Body of pancreas (tissue), 4 donors: ENCODE measurements around the gene ERC2. TPM values are rescaled to one million over a fixed set of nuclear protein-coding genes. Genes with fewer than 3 reads are reported as not detected.
"Not testable (repeated sequence)": the region's sequence is repeated elsewhere in the genome, so short reads cannot be mapped to it uniquely, and the experiment has no call there.

Experiments
- ATAC-seq: fragments of 150-250 bp; one replicate; pipeline ENCODE4 v1.9.1; 2016
- DNase-seq, 4 donors: peaks; one replicate each; pipeline ENCODE4 v3.0.0-alpha.2; 2019
- H3K27ac ChIP-seq, 4 donors: fragments of 200-600 bp; sonication (generic); 1 replicate in 3 of 4; 2 replicates in 1 of 4; pipeline versions ENCODE4 v1.5.1 to v1.6.1; 2016 to 2019; ENCODE audit warnings: mild to moderate bottlenecking in 1 of 4, mixed read lengths in 1 of 4, moderate library complexity in 1 of 4
- H3K27me3 ChIP-seq, 2 donors: fragments of 200-600 bp; sonication (generic); one replicate each; pipeline ENCODE4 v1.6.0; 2016; ENCODE audit warnings: mild to moderate bottlenecking in 1 of 2
- H3K36me3 ChIP-seq, 2 donors: fragments of 200-600 bp; sonication (generic); replicated peaks in 1 of 2; 2 replicates each; pipeline ENCODE4 v1.5.1; 2016; ENCODE audit warnings: low read depth in 2 of 2; ENCODE audit not compliant: insufficient read depth in 1 of 2
- H3K4me1 ChIP-seq: fragments of 200-600 bp; sonication (generic); one replicate; pipeline ENCODE4 v1.6.0; 2016
- H3K4me3 ChIP-seq, 2 donors: fragments of 200-600 bp; sonication (generic); 1 replicate in 1 of 2; 2 replicates in 1 of 2; pipeline ENCODE4 v1.5.1; 2016 to 2019
- H3K9me3 ChIP-seq, 3 donors: fragments of 200-600 bp; sonication (generic); 1 replicate in 2 of 3; 2 replicates in 1 of 3; pipeline ENCODE4 v1.5.1; 2016
- POLR2A ChIP-seq, 3 donors: fragments of 450-650 bp; IDR thresholded peaks; one replicate each; pipeline ENCODE4 v1.6.1; 2016; ENCODE audit warnings: antibody characterized with exemption in 3 of 3, mild to moderate bottlenecking in 2 of 3
- WGBS, 2 donors: methylation state at CpG; one replicate each; pipeline ENCODE4 v1.1.5; 2017; 5-methylcytosine and 5-hydroxymethylcytosine counted together
- intact Hi-C: fragments of 100-400 bp; cut with DNase I; formaldehyde crosslinking; loops from one replicate; pipeline ENCODE4 v1.15.1; 2023
- total RNA-seq, 2 donors: library from RNA; depleted of rRNA; stranded (reverse); fragments of >200 nt; gene quantifications; one replicate each; pipeline ENCODE4 v1.1.0, GENCODE V29; 2016
- TF ChIP-seq, protein P1 (sequence below), 7 experiments: fragments of 450-650 bp in 4 of 7; fragments of 200-600 bp in 3 of 7; sonication (generic) in 3 of 7; IDR thresholded peaks; one replicate each; pipeline ENCODE4 v1.5.1; 2016 to 2019; ENCODE audit warnings: antibody characterized with exemption in 7 of 7

Gene ERC2
- total RNA-seq, 2 donors from 2014 or later = 4.0 to 4.7 TPM

DNA sequence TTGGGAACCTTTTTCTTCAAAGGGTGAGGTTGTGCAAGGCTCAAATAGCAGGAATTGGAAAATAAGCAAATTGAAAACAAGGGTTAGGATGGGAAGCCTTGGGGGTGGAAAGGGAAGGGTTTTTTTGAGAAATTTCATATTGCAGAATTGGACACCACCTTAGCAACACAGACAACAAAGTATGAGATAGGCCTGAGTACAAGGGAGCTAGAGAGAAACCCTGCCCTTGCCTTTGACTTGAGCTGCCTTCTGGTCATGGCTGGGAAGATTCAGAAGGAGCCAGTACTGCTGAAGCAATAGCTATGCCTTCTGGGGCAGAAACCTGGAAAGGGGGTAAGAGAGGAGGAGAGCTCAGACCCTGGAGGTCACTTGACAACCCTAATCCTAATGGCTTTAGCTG, 445.6 kb downstream of the ERC2 start:
- DNase-seq (no peak), ATAC-seq (no peak)
- no peak overlapping the region for H3K27ac ChIP-seq

GRCh38 chr3:56019490-56020146, 448.6 kb downstream of the ERC2 start:
- intact Hi-C loops = no loop called here
- Histone ChIP-seq H3K36me3 (no peaks in the 10 kb centered on the region), H3K27ac (no peak overlapping the region), H3K4me1 (peaks cover 11% of the 10 kb centered on the region), H3K4me3 (no peak overlapping the region), H3K27me3 (no peaks in the 10 kb centered on the region), H3K9me3 (no peaks in the 10 kb centered on the region)
- DNase-seq = peak in 3 of 4 donors; percentile 5 to 59 (median 20)
- no peak for TF ChIP-seq POLR2A (IDR thresholded peaks at IDR 0.05)
- TF ChIP-seq, protein P1, sequence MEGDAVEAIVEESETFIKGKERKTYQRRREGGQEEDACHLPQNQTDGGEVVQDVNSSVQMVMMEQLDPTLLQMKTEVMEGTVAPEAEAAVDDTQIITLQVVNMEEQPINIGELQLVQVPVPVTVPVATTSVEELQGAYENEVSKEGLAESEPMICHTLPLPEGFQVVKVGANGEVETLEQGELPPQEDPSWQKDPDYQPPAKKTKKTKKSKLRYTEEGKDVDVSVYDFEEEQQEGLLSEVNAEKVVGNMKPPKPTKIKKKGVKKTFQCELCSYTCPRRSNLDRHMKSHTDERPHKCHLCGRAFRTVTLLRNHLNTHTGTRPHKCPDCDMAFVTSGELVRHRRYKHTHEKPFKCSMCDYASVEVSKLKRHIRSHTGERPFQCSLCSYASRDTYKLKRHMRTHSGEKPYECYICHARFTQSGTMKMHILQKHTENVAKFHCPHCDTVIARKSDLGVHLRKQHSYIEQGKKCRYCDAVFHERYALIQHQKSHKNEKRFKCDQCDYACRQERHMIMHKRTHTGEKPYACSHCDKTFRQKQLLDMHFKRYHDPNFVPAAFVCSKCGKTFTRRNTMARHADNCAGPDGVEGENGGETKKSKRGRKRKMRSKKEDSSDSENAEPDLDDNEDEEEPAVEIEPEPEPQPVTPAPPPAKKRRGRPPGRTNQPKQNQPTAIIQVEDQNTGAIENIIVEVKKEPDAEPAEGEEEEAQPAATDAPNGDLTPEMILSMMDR (IDR thresholded peaks at IDR 0.05) = no peak
- 18 to 24% methylated on average over 4 of the region's 4 CpGs for WGBS, 2 donors
- no peak for ATAC-seq

More for the DNA sequence above, 445.6 kb downstream of the ERC2 start:
- no peak for TF ChIP-seq POLR2A (IDR thresholded peaks at IDR 0.05)
- Histone ChIP-seq H3K4me1 (peaks cover 11% of the 10 kb centered on the region), H3K27me3 (no peaks in the 10 kb centered on the region), H3K9me3 (no peaks in the 10 kb centered on the region), H3K36me3 (no peaks in the 10 kb centered on the region), H3K4me3 (no peak overlapping the region)
- intact Hi-C loops = no loop called here

GRCh38 chr3:56015374-56015773, 452.9 kb downstream of the ERC2 start:
- H3K27ac ChIP-seq, intact Hi-C loops, DNase-seq, H3K27me3 ChIP-seq, H3K36me3 ChIP-seq, ATAC-seq, H3K4me3 ChIP-seq, H3K9me3 ChIP-seq: not testable (repeated sequence)
- peaks cover 25% of the 10 kb centered on the region for H3K4me1 ChIP-seq
- WGBS, 2 donors = 67 to 84% methylated on average over 1 of the region's 1 CpG

DNA sequence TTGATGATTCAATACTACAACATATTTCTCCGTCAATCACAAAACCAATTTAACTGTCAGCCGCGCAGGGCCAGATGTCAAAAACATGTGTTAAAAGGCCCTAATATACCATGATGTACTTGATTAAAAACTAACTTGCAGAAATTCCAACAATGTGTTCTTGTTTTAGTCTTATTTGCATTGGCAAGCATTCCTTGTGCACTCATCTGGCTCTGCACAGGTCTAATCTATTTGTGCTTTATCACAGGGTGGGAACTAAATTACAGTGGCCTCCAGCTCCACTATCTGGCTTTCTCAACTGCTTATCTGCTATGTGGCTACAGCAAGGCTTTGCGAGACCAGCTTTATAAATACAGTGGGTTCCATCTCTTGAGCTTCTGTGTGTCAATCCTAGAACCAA, 455.5 kb downstream of the ERC2 start:
- Histone ChIP-seq H3K36me3 (no peaks in the 10 kb centered on the region), H3K27me3 (no peaks in the 10 kb centered on the region), H3K4me1 (peaks cover 14% of the 10 kb centered on the region), H3K9me3 (no peaks in the 10 kb centered on the region), H3K4me3 (no peak overlapping the region), H3K27ac (no peak overlapping the region)
- DNase-seq (no peak), ATAC-seq (peak; percentile 53)
- intact Hi-C loops = no loop called here
- WGBS, 2 donors = 19% methylated on average over 4 of the region's 4 CpGs
- TF ChIP-seq POLR2A (IDR thresholded peaks at IDR 0.05) = no peak
- TF ChIP-seq, protein P1 (IDR thresholded peaks at IDR 0.05) = no peak

GRCh38 chr3:56005196-56005805, 463.0 kb downstream of the ERC2 start:
- H3K4me3 ChIP-seq = no peak overlapping the region
- H3K36me3 ChIP-seq = no peaks in the 10 kb centered on the region
- intact Hi-C loops = no loop called here
- no peaks in the 10 kb centered on the region for H3K4me1 ChIP-seq
- DNase-seq = no peak
- TF ChIP-seq, protein P1 (IDR thresholded peaks at IDR 0.05) = no peak
- TF ChIP-seq POLR2A (IDR thresholded peaks at IDR 0.05) = no peak
- no peak overlapping the region for H3K27ac ChIP-seq
- 73 to 84% methylated on average over 6 of the region's 6 CpGs for WGBS, 2 donors
- ATAC-seq = no peak
- no peaks in the 10 kb centered on the region for H3K9me3 ChIP-seq
- H3K27me3 ChIP-seq = no peaks in the 10 kb centered on the region

DNA sequence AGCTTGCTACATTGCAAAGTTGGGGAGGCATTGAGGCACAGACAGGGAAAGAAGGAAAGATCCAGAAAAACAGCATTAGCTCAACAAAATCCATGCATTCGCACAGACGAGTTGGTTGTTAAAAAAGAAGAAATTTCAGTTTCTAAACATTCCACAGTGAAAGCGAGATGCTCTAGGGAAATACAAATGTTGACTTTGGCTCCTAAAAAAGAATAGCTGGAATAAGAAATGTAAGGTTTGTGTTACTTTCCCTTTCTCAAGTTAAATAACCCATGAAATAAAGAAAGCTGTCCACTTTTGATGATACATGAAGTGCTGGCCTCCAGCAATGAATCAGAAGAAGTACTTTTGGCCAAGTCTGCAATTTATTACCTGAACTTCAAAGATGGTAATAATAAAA, 465.1 kb downstream of the ERC2 start:
- no peak for DNase-seq
- WGBS, 2 donors = 78 to 79% methylated on average over 3 of the region's 3 CpGs
- no peak for ATAC-seq
- TF ChIP-seq POLR2A (IDR thresholded peaks at IDR 0.05) = no peak
- TF ChIP-seq, protein P1 (IDR thresholded peaks at IDR 0.05) = no peak
- Histone ChIP-seq H3K27ac (no peak overlapping the region), H3K9me3 (no peaks in the 10 kb centered on the region), H3K4me3 (no peak overlapping the region), H3K4me1 (no peaks in the 10 kb centered on the region), H3K36me3 (no peaks in the 10 kb centered on the region), H3K27me3 (no peaks in the 10 kb centered on the region)
- intact Hi-C loops = no loop called here
